Activated naive CD4-positive, alpha-beta T cell treated with anti-CD3 and anti-CD28 coated beads, Interleukin-2, amount 50 U/mL, for 16 hours (primary cell): ENCODE measurements around the gene CLTC.

Experiments
- DNase-seq: peaks from one replicate; pipeline ENCODE4 v3.0.0-alpha.2; 2020

The CLTC gene

DNA sequence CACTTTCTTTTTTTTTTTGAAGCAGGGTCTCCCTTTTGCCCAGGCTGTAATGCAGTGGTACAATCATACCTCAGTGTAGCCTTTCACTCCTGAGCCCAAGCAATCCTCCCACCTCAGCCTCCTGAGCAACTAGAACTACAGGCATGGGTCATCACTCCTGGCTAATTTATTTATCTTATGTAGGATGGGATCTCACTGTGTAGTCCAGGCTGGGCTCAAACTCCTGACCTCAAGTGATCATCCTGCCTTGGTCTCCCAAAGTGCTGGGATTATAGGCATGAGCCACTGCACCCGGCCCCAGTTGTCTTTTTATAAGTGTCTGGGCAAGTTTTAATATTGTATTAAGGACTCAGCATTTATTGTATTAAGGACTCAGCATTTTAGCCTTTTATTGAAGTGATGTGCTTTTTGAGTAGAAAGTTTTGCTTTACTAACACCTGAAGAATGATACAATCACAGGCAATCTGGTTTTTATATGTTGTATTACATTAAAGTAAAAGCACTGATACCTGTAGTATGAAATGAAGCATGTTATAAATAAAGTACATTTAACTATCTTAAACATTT is 110.7 kb downstream of the CLTC start:
- no peak for DNase-seq

DNA sequence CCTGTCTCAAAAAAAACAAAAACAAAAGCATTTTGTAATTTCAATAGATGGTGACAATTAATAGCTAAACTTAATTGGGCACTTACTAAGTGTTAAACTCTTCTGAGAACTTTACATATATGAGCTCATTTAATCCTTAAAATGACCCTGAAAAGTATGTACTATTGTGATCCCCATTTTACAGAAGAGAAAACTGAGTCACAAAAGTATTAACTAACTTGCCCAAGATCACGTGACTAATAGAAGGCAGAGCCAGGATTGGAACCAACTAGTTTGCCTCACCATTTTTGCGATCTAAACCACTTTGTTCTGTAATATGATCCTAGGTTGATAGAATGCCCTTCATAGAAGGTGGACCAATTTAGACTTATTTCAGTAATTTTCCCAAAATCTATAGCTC is 114.0 kb downstream of the CLTC start:
- DNase-seq = no peak

DNA sequence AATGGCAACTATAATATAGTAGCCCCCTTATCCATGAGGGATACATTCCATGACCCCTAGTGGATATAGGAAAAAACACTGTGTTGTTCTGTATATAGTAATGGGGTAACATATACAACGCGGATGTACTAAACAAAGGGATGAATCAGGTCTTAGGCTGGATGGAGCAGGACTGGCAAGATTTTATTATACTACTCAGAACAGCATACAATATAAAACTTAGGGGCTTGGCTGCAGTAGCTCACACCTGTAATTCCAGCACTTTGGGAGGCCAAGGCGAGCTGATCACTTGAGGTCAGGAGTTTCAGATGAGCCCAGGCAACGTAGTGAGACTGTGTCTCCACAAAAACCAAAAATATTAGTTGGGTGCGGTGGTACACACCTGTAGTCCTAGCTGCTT is 114.5 kb downstream of the CLTC start:
- no peak for DNase-seq

DNA sequence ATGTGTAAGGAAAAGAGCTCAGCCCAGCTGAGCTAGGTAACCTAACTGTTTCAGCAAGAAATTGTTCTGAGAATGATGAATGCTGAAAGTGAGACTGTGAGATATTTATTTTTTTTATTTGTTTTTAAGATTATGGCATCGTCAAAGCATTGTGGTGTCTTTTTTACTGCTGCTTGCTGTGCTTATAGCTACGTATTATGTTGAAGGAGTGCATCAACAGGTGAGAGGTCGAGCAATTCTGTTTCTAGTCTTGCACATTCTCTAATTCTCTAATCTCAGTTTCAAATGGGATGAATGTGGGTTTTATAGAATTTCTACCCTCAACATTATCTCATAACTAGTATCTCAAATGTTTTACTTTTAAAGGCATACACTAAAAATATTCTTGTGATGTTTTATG is 117.6 kb downstream of the CLTC start:
- no peak for DNase-seq

DNA sequence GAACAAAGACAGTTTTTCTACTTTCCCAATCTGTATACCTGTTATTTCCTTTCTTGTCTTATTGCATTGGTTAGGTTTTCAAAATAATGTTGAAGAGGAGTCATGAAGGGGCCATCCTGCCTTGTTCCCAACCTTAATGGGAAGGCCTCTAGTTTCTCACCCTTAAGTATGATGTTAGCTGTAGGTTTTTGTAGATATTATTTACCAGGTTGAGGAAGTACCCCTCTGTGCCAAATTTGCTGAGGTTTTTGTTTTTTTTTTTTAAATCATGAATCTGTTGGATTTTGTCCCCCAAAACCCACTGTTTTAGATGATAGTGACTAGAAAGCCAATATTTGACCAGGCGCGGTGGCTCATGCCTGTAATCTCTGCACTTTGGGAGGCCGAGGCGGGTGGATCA is 124.1 kb downstream of the CLTC start:
- DNase-seq = no peak

DNA sequence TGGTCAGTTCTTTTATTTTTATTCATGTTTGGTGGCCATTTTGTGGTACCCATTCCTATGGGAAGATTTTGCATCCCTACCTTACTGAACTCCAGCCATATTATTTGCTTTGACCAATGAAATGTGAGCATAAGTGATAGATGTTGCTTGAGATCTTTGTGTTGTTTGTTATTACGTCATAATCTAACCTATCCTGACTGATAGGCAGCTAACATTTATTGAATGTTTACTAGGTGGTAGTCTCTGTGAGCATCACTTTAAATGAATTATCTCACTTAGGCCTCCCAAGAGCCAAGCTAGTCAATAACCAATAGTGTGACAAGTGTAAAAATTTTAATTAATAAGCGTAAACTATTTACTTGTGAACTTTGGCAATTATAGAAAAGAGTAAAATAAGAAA is 125.3 kb downstream of the CLTC start:
- DNase-seq = no peak
